ENCODE data around the gene MYLK2.

MYLK2 gene

GRCh38 chr20:31856516-31856915 is 37.4 kb downstream of the MYLK2 start:
- DNase-seq (ENCODE audit: low read depth in 2 of 2), result no peak

GRCh38 chr20:31857861-31858759 is 39.0 kb downstream of the MYLK2 start:
- no peak for DNase-seq (ENCODE audit: low read depth in 2 of 2)

- no peak for DNase-seq (ENCODE audit: low read depth in 2 of 2)
These were observed 39.6 kb downstream of the MYLK2 start for GRCh38 chr20:31858760-31859083.

GRCh38 chr20:31859266-31859997 is 40.3 kb downstream of the MYLK2 start:
- DNase-seq (ENCODE audit: low read depth in 2 of 2), result no peak

GRCh38 chr20:31859998-31860380 is 40.8 kb downstream of the MYLK2 start:
- no peak for DNase-seq (ENCODE audit: low read depth in 2 of 2)

- DNase-seq (ENCODE audit: low read depth in 2 of 2), result no peak
These were observed 41.4 kb downstream of the MYLK2 start for GRCh38 chr20:31860390-31861134.

- no peak for DNase-seq (ENCODE audit: low read depth in 2 of 2)
These were observed 41.9 kb downstream of the MYLK2 start for GRCh38 chr20:31861135-31861384.

GRCh38 chr20:31861385-31862156 is 42.4 kb downstream of the MYLK2 start:
- DNase-seq (ENCODE audit: low read depth in 2 of 2), result peak; percentile 24 to 32

- no peak for DNase-seq (ENCODE audit: low read depth in 2 of 2)
These were observed 43.0 kb downstream of the MYLK2 start for GRCh38 chr20:31862157-31862470.

- DNase-seq (ENCODE audit: low read depth in 2 of 2), result no peak
These were observed 43.4 kb downstream of the MYLK2 start for GRCh38 chr20:31862506-31862905.

- DNase-seq (ENCODE audit: low read depth in 2 of 2), result no peak
These were observed 44.3 kb downstream of the MYLK2 start for GRCh38 chr20:31863296-31864085.

GRCh38 chr20:31864521-31865400 is 45.6 kb downstream of the MYLK2 start:
- DNase-seq (ENCODE audit: low read depth in 2 of 2), result no peak

- DNase-seq (ENCODE audit: low read depth in 2 of 2), result no peak
These were observed 47.1 kb downstream of the MYLK2 start for GRCh38 chr20:31866221-31866620.

- DNase-seq (ENCODE audit: low read depth in 2 of 2), result no peak
These were observed 49.9 kb downstream of the MYLK2 start for GRCh38 chr20:31868853-31869672.

GRCh38 chr20:31869673-31869941 is 50.5 kb downstream of the MYLK2 start:
- no peak for DNase-seq (ENCODE audit: low read depth in 2 of 2)

GRCh38 chr20:31869942-31870725 is 51.0 kb downstream of the MYLK2 start, which contains the start of the genes DUSP15 and TTLL9:
TSS of gene DUSP15 (minus strand) at chr20:31870527. CDS start at chr20:31870337, 190 bp downstream.
TSS of gene TTLL9 (plus strand) at chr20:31870634. CDS start at chr20:31871127, 493 bp downstream.
- no peak for DNase-seq (ENCODE audit: low read depth in 2 of 2)

GRCh38 chr20:31870726-31871617 is 51.8 kb downstream of the MYLK2 start:
- no peak for DNase-seq (ENCODE audit: low read depth in 2 of 2)

GRCh38 chr20:31871618-31871954 is 52.4 kb downstream of the MYLK2 start:
- DNase-seq (ENCODE audit: low read depth in 2 of 2), result no peak

All from stimulated activated CD8-positive, alpha-beta memory T cell treated with anti-CD3 and anti-CD28 coated beads, Interleukin-7, amount 100 ng/mL, for 1 hour (primary cell).